ENCODE measurements around the gene B4GALT2. TPM values are rescaled to one million over a fixed set of nuclear protein-coding genes. Genes with fewer than 3 reads are reported as not detected.

The B4GALT2 gene
- total RNA-seq, 1 donor from 2014 or later: 61.7 TPM

DNA sequence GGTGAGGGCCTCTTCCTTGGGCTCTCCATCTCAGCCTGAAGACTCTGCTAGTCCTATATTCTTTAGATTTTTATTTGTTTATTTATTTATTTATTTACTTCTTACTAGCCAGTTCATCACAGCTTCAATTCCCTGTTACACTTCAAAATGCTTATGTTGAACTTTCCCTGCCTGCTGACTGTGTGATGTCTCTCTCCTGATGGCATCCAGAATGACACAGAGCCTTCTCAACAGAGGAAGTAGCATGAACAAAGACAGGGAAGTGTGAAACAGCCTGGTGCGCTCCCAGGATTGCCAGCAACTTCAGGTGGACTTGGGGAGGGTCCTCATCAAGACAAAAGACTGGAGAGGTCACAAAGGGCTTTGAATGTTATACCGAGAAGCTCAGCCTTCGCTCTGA, 36.6 kb upstream of the B4GALT2 start:
- Mint-ChIP-seq H3K4me3 (ENCODE audit: low read depth) (no peak overlapping the region), H3K27me3 (peaks cover 25% of the 10 kb centered on the region), H3K9me3 (ENCODE audit: low read depth) (no peaks in the 10 kb centered on the region), H3K36me3 (ENCODE audit: insufficient read depth) (no peaks in the 10 kb centered on the region), H3K4me1 (ENCODE audit: low read depth) (peaks cover 8% of the 10 kb centered on the region), H3K27ac (no peak overlapping the region)
- no peak for DNase-seq (ENCODE audit: low spot score, unreplicated experiment)
- TF ChIP-seq, protein P1, sequence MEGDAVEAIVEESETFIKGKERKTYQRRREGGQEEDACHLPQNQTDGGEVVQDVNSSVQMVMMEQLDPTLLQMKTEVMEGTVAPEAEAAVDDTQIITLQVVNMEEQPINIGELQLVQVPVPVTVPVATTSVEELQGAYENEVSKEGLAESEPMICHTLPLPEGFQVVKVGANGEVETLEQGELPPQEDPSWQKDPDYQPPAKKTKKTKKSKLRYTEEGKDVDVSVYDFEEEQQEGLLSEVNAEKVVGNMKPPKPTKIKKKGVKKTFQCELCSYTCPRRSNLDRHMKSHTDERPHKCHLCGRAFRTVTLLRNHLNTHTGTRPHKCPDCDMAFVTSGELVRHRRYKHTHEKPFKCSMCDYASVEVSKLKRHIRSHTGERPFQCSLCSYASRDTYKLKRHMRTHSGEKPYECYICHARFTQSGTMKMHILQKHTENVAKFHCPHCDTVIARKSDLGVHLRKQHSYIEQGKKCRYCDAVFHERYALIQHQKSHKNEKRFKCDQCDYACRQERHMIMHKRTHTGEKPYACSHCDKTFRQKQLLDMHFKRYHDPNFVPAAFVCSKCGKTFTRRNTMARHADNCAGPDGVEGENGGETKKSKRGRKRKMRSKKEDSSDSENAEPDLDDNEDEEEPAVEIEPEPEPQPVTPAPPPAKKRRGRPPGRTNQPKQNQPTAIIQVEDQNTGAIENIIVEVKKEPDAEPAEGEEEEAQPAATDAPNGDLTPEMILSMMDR (IDR thresholded peaks at IDR 0.05; ENCODE audit: unreplicated experiment): no peak

DNA sequence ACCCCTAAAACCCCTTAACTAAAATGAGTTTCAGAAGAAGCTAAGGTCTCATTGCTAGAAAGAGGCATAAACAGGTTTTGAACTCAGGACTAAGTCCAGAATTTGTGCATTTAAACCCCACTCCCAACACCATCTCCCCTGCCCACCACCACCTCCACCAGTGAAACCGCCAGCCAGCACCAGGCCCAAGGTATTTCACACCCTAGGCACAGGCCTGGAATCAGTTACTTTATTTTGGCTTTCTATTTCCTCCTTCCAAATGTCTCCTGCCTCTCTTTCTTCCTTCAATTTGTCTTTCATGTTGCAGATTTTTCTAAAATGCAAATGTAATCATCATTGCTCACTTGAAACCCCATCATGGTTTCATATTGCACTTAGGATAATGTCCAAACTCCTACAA, 34.1 kb upstream of the B4GALT2 start:
- no peak for DNase-seq (ENCODE audit: low spot score, unreplicated experiment)
- no peaks in the 10 kb centered on the region for H3K36me3 Mint-ChIP-seq (ENCODE audit: insufficient read depth)
- peaks cover 10% of the 10 kb centered on the region for H3K27me3 Mint-ChIP-seq
- H3K4me1 Mint-ChIP-seq (ENCODE audit: low read depth): peaks cover 16% of the 10 kb centered on the region
- TF ChIP-seq, protein P1 (IDR thresholded peaks at IDR 0.05; ENCODE audit: unreplicated experiment): no peak
- H3K4me3 Mint-ChIP-seq (ENCODE audit: low read depth): no peak overlapping the region
- no peak overlapping the region for H3K27ac Mint-ChIP-seq
- H3K9me3 Mint-ChIP-seq (ENCODE audit: low read depth): no peaks in the 10 kb centered on the region

DNA sequence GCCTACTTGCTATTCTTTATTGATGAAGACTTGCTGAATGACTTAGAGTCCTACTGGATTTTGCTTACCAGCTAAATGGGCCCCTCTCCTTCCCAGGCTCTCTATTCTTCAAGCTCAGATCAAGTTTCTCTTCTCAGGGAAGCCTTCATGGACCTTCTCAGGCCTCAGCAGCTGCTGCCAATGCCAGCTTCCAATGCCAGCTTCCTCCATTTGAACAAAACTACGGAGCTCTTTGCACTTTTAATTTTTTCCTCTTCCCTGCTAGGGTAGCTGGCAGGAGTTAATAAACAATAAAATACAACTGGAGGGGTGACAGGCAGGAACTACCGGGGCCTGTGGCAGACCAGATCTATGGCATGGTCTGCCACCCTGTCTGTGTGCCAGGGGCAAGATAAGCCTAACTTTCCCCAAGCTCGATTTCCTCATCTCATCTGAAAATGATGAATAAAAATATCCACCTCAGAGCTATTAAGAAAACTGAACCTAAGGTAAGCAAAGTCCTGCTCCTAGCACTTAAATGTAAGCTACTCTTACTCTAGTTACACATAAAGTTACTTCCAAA, 33.3 kb upstream of the B4GALT2 start:
- Mint-ChIP-seq H3K4me1 (ENCODE audit: low read depth) (peaks cover 16% of the 10 kb centered on the region), H3K27ac (peak overlapping the region; percentile 99), H3K27me3 (peaks cover 7% of the 10 kb centered on the region), H3K4me3 (ENCODE audit: low read depth) (peak overlapping the region; percentile 87), H3K9me3 (ENCODE audit: low read depth) (no peaks in the 10 kb centered on the region), H3K36me3 (ENCODE audit: insufficient read depth) (peaks cover 2% of the 10 kb centered on the region)
- DNase-seq (ENCODE audit: low spot score, unreplicated experiment): no peak
- TF ChIP-seq, protein P1 (IDR thresholded peaks at IDR 0.05; ENCODE audit: unreplicated experiment): no peak

DNA sequence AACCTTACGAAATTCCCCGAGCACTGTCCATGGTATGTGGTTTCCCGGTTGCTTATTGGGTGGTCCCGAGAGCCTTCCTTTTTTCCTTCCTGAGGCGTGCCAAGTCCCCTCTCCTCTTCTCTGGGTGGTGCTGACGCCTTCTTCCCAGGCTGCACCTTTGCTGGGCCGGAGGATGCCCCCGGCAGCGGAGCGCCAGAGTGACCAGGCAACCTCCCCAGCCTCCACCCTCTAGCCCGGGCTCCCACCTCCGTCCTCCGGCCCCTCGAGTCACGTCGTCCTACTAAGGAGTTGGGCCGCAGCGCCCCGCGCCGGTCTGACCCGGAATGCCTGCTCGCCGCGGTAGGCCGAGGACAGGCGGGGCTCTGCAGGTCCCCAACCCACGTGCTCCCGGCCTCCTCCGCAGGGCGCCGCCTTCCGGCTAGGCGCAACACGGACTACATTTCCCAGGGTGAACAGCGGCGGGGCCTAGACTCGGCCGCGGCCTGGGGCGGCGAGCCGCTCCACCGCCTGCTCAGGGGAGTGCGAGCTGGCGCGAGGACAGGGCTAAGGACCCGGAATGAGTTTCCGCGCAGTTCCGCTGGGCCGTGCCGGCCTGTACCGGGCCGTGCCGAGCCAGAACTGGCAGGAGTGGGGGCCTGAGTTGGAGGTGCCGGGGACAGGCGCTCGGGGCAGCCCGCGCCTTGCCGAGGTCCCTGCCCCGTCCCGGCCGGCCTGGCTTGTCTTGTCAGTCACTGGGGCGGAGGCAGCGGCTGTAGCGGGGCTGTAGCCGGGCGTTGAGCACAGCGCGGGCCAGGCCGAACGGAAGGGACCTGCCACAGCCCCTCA, 32.6 kb upstream of the B4GALT2 start, which contains the start of gene IPO13:
Gene IPO13 (plus strand): TSS at position 715 of the 825 bp plus-strand sequence. CDS start 651 bp downstream, outside the sequence.
- peaks cover 2% of the 10 kb centered on the region for H3K36me3 Mint-ChIP-seq (ENCODE audit: insufficient read depth)
- H3K4me1 Mint-ChIP-seq (ENCODE audit: low read depth): peaks cover 16% of the 10 kb centered on the region
- H3K27ac Mint-ChIP-seq: peak within 1 kb of the TSS; percentile 99
- DNase-seq (ENCODE audit: low spot score, unreplicated experiment): peak; percentile 94
- H3K9me3 Mint-ChIP-seq (ENCODE audit: low read depth): no peaks in the 10 kb centered on the region
- H3K4me3 Mint-ChIP-seq (ENCODE audit: low read depth): peak within 1 kb of the TSS; percentile 87
- peaks cover 7% of the 10 kb centered on the region for H3K27me3 Mint-ChIP-seq
- TF ChIP-seq, protein P1 (IDR thresholded peaks at IDR 0.05; ENCODE audit: unreplicated experiment): peak; percentile 75

DNA sequence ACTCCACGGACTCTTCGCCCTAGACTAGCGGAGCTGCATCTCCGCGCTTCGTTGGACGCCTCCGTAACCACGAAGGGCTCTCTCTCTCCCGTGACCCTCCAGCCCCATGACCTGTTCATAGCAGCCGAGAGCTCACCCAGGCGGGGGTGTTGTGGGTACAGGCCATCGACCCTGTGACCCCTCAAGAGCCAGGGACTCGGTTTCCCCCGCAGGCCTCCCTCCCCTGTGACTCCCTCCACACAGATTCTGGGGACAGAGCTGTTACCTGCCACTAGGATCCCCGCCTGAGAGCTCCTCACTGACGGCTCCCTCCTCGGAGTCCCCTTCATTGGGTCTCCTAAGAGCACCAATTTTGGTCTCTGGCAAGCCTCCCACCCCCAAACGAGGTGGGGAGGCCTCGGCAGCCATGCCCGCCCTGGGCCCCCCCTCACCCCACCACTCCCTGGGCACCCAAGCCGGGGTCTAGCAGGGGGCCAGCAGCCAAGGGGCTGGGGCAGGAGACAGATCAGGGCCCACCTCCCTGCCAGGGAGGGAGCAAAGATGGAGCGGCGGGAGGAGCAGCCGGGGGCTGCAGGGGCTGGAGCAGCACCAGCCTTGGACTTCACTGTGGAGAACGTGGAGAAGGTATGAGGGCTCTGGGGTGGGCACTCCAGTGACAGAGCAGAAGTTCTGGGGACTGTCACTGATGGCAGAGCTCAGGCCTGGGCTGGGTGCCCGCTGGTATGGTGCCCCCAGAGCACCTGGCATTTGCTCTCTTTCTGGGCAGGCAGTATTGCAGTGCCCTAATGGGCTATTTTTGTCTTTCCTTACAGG, 31.7 kb upstream of the B4GALT2 start:
- Mint-ChIP-seq H3K27me3 (peaks cover 7% of the 10 kb centered on the region), H3K36me3 (ENCODE audit: insufficient read depth) (peaks cover 2% of the 10 kb centered on the region), H3K4me1 (ENCODE audit: low read depth) (peaks cover 16% of the 10 kb centered on the region), H3K9me3 (ENCODE audit: low read depth) (no peaks in the 10 kb centered on the region), H3K27ac (peak overlapping the region; percentile 99), H3K4me3 (ENCODE audit: low read depth) (peak overlapping the region; percentile 87)
- TF ChIP-seq, protein P1 (IDR thresholded peaks at IDR 0.05; ENCODE audit: unreplicated experiment): no peak
- no peak for DNase-seq (ENCODE audit: low spot score, unreplicated experiment)
